HepG2 (cell line): Measurements from ENCODE around the gene ANAPC16. TPM values are rescaled to one million over a fixed set of nuclear protein-coding genes. Genes with fewer than 3 reads are reported as not detected.

Source experiments
- AKNA ChIP-seq: sonication (generic); formaldehyde crosslinking; IDR thresholded peaks from 2 replicates; pipeline ENCODE4 v1.4.0; 2020; ENCODE audit warnings: missing genetic modification reagents, borderline replicate concordance
- ATM ChIP-seq: fragments of 450-650 bp; IDR thresholded peaks from 2 replicates; pipeline ENCODE4 v1.7.1; 2017; ENCODE audit warnings: mild to moderate bottlenecking, borderline replicate concordance
- ELF4 ChIP-seq: sonication (generic); formaldehyde crosslinking; IDR thresholded peaks from 2 replicates; pipeline ENCODE4 v1.5.0; 2020; ENCODE audit warnings: missing genetic modification reagents, mild to moderate bottlenecking, moderate library complexity, borderline replicate concordance
- HMGA1 ChIP-seq: sonication (generic); formaldehyde crosslinking; conservative IDR thresholded peaks from 2 replicates; pipeline ENCODE4 v1.4.0; 2020; ENCODE audit warnings: missing genetic modification reagents
- MEIS1 ChIP-seq: sonication (generic); formaldehyde crosslinking; IDR thresholded peaks from 2 replicates; pipeline ENCODE4 v1.9.0; 2021; ENCODE audit warnings: mild to moderate bottlenecking, missing genetic modification reagents, moderate library complexity, borderline replicate concordance
- MTF2 ChIP-seq: sonication (generic); formaldehyde crosslinking; IDR thresholded peaks from 2 replicates; pipeline ENCODE4 v1.5.0; 2020; ENCODE audit warnings: missing genetic modification reagents, borderline replicate concordance
- RBFOX2 ChIP-seq: fragments of 200-400 bp; formaldehyde crosslinking; IDR thresholded peaks from 2 replicates; pipeline ENCODE4 v1.6.1; 2017; ENCODE audit warnings: low read depth, mild to moderate bottlenecking, low read length
- ZHX2 ChIP-seq, 2 experiments: sonication (generic) in 1 of 2; formaldehyde crosslinking in 1 of 2; IDR thresholded peaks; 2 replicates each; pipeline versions ENCODE4 v1.6.1 to v1.9.0; 2014 to 2022; ENCODE audit warnings: antibody characterized with exemption in 1 of 2, borderline replicate concordance in 1 of 2, inconsistent platforms in 1 of 2, low read depth in 1 of 2, missing genetic modification reagents in 1 of 2
- ZNF253 ChIP-seq: sonication (generic); formaldehyde crosslinking; IDR thresholded peaks from 2 replicates; pipeline ENCODE4 v1.8.0; 2022; ENCODE audit warnings: mild to moderate bottlenecking, missing genetic modification reagents, borderline replicate concordance
- ZNF34 ChIP-seq: sonication (generic); formaldehyde crosslinking; IDR thresholded peaks from 2 replicates; pipeline ENCODE4 v1.4.0; 2020; ENCODE audit warnings: mild to moderate bottlenecking, missing genetic modification reagents, borderline replicate concordance
- ZNF432 ChIP-seq: sonication (generic); formaldehyde crosslinking; IDR thresholded peaks from 2 replicates; pipeline ENCODE4 v1.5.0; 2020; ENCODE audit warnings: missing genetic modification reagents, mild to moderate bottlenecking, borderline replicate concordance
- polyA plus RNA-seq, 8 experiments: library from polyadenylated mRNA; depleted of rRNA in 3 of 8; stranded (reverse) in 7 of 8; unstranded in 1 of 8; fragments of >200 nt; fragmentation: Illumina TruSeq in 4 of 8; extraction: Trizol in 4 of 8; gene quantifications; 2 replicates each; pipeline versions ENCODE4 v1.2.1 to v1.2.3, GENCODE V29; 2011 to 2016; ENCODE audit warnings: low read depth in 4 of 8, missing spikeins in 1 of 8, mixed read lengths in 1 of 8; ENCODE audit not compliant: insufficient read depth in 1 of 8
- total RNA-seq, 5 experiments: library from RNA; depleted of rRNA; stranded (reverse); fragments of >200 nt; fragmentation: Illumina TruSeq; extraction: Trizol; gene quantifications; 2 replicates each; pipeline ENCODE4 v1.2.3, GENCODE V29; 2016; ENCODE audit warnings: low read depth in 1 of 5

ANAPC16 gene
- total and polyA plus RNA-seq, 2 of the 13 experiments (the other 11 are each of a cell fraction or from before 2014, with no cell fraction given) = 74.8 to 89.4 TPM

- TF ChIP-seq ZHX2 (IDR thresholded peaks at IDR 0.05; ENCODE audit: low read depth) (no peak), ZHX2 (CRISPR knock-in tag; IDR thresholded peaks at IDR 0.05; ENCODE audit: borderline replicate concordance) (peak; percentile 83; the same call in 1 of the 2 replicates), ZNF253 (CRISPR knock-in tag) (peak; percentile 29; the same call in 1 of the 2 replicates), AKNA (CRISPR knock-in tag) (peak; percentile 60; the same call in 1 of the 2 replicates), MTF2 (CRISPR knock-in tag) (no peak), MEIS1 (CRISPR knock-in tag) (no peak; the same call in none of the 2 replicates), ELF4 (peak; percentile 57; the same call in 1 of the 2 replicates), RBFOX2 (peak; percentile 100), HMGA1 (CRISPR knock-in tag) (no peak), ZNF432 (CRISPR knock-in tag) (no peak; the same call in 1 of the 2 replicates), ZNF34 (CRISPR knock-in tag) (no peak; the same call in 1 of the 2 replicates), ATM (no peak)
These were observed 57.8 kb downstream of the ANAPC16 start, which contains the start of gene DDIT4 (continued) for GRCh38 chr10:72273410-72274212.
